ENCODE data around the gene UNKL.

Gene UNKL

GRCh38 chr16:1452530-1452929, 38.0 kb upstream of the UNKL start:
- no peak for DNase-seq (ENCODE audit: low read depth)
- H3K4me3 ChIP-seq (ENCODE audit: control insufficient read depth, low read depth, low read length), result no peak overlapping the region
- TF ChIP-seq, protein P1, sequence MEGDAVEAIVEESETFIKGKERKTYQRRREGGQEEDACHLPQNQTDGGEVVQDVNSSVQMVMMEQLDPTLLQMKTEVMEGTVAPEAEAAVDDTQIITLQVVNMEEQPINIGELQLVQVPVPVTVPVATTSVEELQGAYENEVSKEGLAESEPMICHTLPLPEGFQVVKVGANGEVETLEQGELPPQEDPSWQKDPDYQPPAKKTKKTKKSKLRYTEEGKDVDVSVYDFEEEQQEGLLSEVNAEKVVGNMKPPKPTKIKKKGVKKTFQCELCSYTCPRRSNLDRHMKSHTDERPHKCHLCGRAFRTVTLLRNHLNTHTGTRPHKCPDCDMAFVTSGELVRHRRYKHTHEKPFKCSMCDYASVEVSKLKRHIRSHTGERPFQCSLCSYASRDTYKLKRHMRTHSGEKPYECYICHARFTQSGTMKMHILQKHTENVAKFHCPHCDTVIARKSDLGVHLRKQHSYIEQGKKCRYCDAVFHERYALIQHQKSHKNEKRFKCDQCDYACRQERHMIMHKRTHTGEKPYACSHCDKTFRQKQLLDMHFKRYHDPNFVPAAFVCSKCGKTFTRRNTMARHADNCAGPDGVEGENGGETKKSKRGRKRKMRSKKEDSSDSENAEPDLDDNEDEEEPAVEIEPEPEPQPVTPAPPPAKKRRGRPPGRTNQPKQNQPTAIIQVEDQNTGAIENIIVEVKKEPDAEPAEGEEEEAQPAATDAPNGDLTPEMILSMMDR (conservative IDR thresholded peaks at IDR 0.05; ENCODE audit: control insufficient read depth, insufficient read depth, low read depth, low read length), result no peak

- TF ChIP-seq, protein P1 (conservative IDR thresholded peaks at IDR 0.05; ENCODE audit: control insufficient read depth, insufficient read depth, low read depth, low read length), result no peak
- no peak for DNase-seq (ENCODE audit: low read depth)
- no peak overlapping the region for H3K4me3 ChIP-seq (ENCODE audit: control insufficient read depth, low read depth, low read length)
Observed at GRCh38 chr16:1451702-1452392, 37.3 kb upstream of the UNKL start.

DNA sequence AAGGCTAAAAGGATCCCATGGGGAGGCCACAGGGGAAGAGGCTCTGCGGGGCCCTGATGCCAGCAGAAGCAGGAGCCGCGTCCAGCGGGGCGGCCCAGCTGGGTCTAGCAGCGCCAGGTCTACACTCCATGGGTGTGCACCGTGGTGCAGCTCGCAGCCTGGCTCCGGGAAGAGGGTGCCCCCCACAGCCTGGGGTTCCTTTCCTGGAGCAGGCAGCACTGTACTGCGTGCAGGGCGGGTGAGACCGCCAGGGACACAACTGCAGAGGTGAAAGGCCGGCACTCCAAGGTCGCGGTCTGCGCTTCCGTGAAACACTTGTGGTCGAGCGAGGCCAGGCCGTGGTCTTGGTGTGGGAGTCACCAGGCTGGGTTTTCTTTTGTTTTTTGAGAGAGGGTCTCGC, 36.3 kb upstream of the UNKL start:
- no peak overlapping the region for H3K4me3 ChIP-seq (ENCODE audit: control insufficient read depth, low read depth, low read length)
- TF ChIP-seq, protein P1 (conservative IDR thresholded peaks at IDR 0.05; ENCODE audit: control insufficient read depth, insufficient read depth, low read depth, low read length), result no peak
- DNase-seq (ENCODE audit: low read depth), result no peak

- TF ChIP-seq, protein P1 (conservative IDR thresholded peaks at IDR 0.05; ENCODE audit: control insufficient read depth, insufficient read depth, low read depth, low read length), result no peak
- no peak for DNase-seq (ENCODE audit: low read depth)
- H3K4me3 ChIP-seq (ENCODE audit: control insufficient read depth, low read depth, low read length), result no peak overlapping the region
Observed at GRCh38 chr16:1450218-1450617, 35.7 kb upstream of the UNKL start.

DNA sequence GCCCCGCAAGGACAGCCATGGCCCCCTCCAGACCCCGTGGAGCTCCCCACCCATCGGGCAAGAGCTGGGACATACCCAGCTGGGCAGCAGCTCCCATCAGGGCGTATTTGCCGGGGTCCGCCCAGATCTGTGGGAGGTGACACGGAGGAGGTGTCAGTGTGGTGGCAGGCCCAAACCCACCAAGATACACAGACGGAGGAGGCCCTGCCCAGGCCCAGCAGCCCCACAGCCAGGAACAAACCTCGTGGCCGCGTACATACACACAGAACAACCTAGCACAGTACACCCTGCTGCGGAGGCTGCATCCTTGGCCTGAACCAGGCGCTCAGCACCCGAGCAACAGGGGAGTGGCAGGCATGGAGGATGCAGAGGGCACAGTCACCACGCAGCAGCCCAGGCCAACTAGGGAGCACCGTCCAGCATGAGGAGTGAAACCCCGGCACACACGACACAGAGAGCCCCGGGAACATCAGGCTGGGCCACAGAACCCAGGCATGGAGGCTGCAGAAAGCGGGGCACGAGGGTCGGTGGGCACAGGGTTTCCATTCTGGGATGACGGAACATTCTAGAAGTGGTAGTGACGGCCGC, 34.8 kb upstream of the UNKL start:
- DNase-seq (ENCODE audit: low read depth), result no peak
- no peak overlapping the region for H3K4me3 ChIP-seq (ENCODE audit: control insufficient read depth, low read depth, low read length)
- TF ChIP-seq, protein P1 (conservative IDR thresholded peaks at IDR 0.05; ENCODE audit: control insufficient read depth, insufficient read depth, low read depth, low read length), result no peak

GRCh38 chr16:1448536-1449116, 34.1 kb upstream of the UNKL start:
- TF ChIP-seq, protein P1 (conservative IDR thresholded peaks at IDR 0.05; ENCODE audit: control insufficient read depth, insufficient read depth, low read depth, low read length), result no peak
- H3K4me3 ChIP-seq (ENCODE audit: control insufficient read depth, low read depth, low read length), result no peak overlapping the region
- no peak for DNase-seq (ENCODE audit: low read depth)
